ENCODE data around the gene GSS. TPM values are rescaled to one million over a fixed set of nuclear protein-coding genes. Genes with fewer than 3 reads are reported as not detected.

The GSS gene
- total and polyA plus RNA-seq, 2 donors from 2014 or later, result 54.9 to 71.5 TPM

- H3K27ac ChIP-seq (ENCODE audit: low read depth in 2 of 2, low read length in 2 of 2), result no peak overlapping the region
- intact Hi-C loops (cut with DNase I), result no loop called here
- peaks cover 0 to 6% (median 4%) of the 10 kb centered on the region in 3 donors for H3K4me1 ChIP-seq (ENCODE audit: control insufficient read depth in 2 of 3, insufficient read depth in 2 of 3, low read depth in 1 of 3, low read length in 3 of 3)
Observed at GRCh38 chr20:34916774-34917354, 38.7 kb downstream of the GSS start.

GRCh38 chr20:34915749-34916455 is 39.7 kb downstream of the GSS start:
- no peaks in the 10 kb centered on the region for H3K9me3 ChIP-seq (ENCODE audit: control insufficient read depth in 2 of 3, insufficient read depth in 1 of 3, low read length in 3 of 3)
- peaks cover 0 to 31% (median 14%) of the 10 kb centered on the region in 3 donors for H3K36me3 ChIP-seq (ENCODE audit: control insufficient read depth in 2 of 3, insufficient read depth in 3 of 3, low read length in 3 of 3)
- no peak for TF ChIP-seq CTCF (IDR thresholded peaks at IDR 0.05; ENCODE audit: borderline replicate concordance, extremely low read depth, insufficient read depth)
- no peaks in the 10 kb centered on the region for H3K27me3 ChIP-seq (ENCODE audit: control insufficient read depth, insufficient read depth, low read length)
- H3K9ac ChIP-seq (ENCODE audit: low read length in 3 of 3), result no peak overlapping the region
- H3K4me1 ChIP-seq (ENCODE audit: control insufficient read depth in 2 of 3, insufficient read depth in 2 of 3, low read depth in 1 of 3, low read length in 3 of 3), result peaks cover 0 to 6% (median 4%) of the 10 kb centered on the region in 3 donors
- DNase-seq (no peak), FAIRE-seq (no peak)
- intact Hi-C loops (cut with DNase I), result no loop called here
- no peak overlapping the region for H3K27ac ChIP-seq (ENCODE audit: low read depth in 2 of 2, low read length in 2 of 2)
- H3K4me3 ChIP-seq (ENCODE audit: low read length in 3 of 3), result no peak overlapping the region

More at GRCh38 chr20:34916774-34917354, 38.7 kb downstream of the GSS start:
- no peak overlapping the region for H3K4me3 ChIP-seq (ENCODE audit: low read length in 3 of 3)
- H3K27me3 ChIP-seq (ENCODE audit: control insufficient read depth, insufficient read depth, low read length), result no peaks in the 10 kb centered on the region
- TF ChIP-seq CTCF (IDR thresholded peaks at IDR 0.05; ENCODE audit: borderline replicate concordance, extremely low read depth, insufficient read depth), result no peak
- no peak for DNase-seq
- H3K9me3 ChIP-seq (ENCODE audit: control insufficient read depth in 2 of 3, insufficient read depth in 1 of 3, low read length in 3 of 3), result no peaks in the 10 kb centered on the region
- peaks cover 0 to 41% (median 18%) of the 10 kb centered on the region in 3 donors for H3K36me3 ChIP-seq (ENCODE audit: control insufficient read depth in 2 of 3, insufficient read depth in 3 of 3, low read length in 3 of 3)
- no peak for FAIRE-seq
- no peak overlapping the region for H3K9ac ChIP-seq (ENCODE audit: low read length in 3 of 3)

GRCh38 chr20:34915131-34915530 is 40.5 kb downstream of the GSS start:
- FAIRE-seq, result no peak
- no peak overlapping the region for H3K27ac ChIP-seq (ENCODE audit: low read depth in 2 of 2, low read length in 2 of 2)
- intact Hi-C loops (cut with DNase I), result no loop called here

More at GRCh38 chr20:34915131-34915530, 40.5 kb downstream of the GSS start:
- Histone ChIP-seq H3K36me3 (ENCODE audit: control insufficient read depth in 2 of 3, insufficient read depth in 3 of 3, low read length in 3 of 3) (peaks cover 0 to 24% (median 9%) of the 10 kb centered on the region in 3 donors), H3K9ac (ENCODE audit: low read length in 3 of 3) (no peak overlapping the region), H3K9me3 (ENCODE audit: control insufficient read depth in 2 of 3, insufficient read depth in 1 of 3, low read length in 3 of 3) (no peaks in the 10 kb centered on the region), H3K27me3 (ENCODE audit: control insufficient read depth, insufficient read depth, low read length) (no peaks in the 10 kb centered on the region), H3K4me1 (ENCODE audit: control insufficient read depth in 2 of 3, insufficient read depth in 2 of 3, low read depth in 1 of 3, low read length in 3 of 3) (peaks cover 0 to 6% (median 4%) of the 10 kb centered on the region in 3 donors), H3K4me3 (ENCODE audit: low read length in 3 of 3) (no peak overlapping the region)
- no peak for DNase-seq
- TF ChIP-seq CTCF (IDR thresholded peaks at IDR 0.05; ENCODE audit: borderline replicate concordance, extremely low read depth, insufficient read depth), result no peak
